HCT116 (cell line): ENCODE measurements around the gene IL1R2. TPM values are rescaled to one million over a fixed set of nuclear protein-coding genes. Genes with fewer than 3 reads are reported as not detected.

ENCODE experiments used
- ATAC-seq: fragments of 200-7000 bp; cut with Tn5 transposase; 2 replicates; pipeline ENCODE4 v1.9.1; 2020; ENCODE audit warnings: mild to moderate bottlenecking, moderate library complexity
- BruUV-seq: library from RNA; stranded (reverse); fragments of 400-500 nt; replicated peaks from 2 replicates; lab custom pipeline; 2021; lab: Mats Ljungman, UMichigan
- CTCF ChIA-PET: fragments of 300-600 bp; sonication (Branson Sonifier 250); formaldehyde crosslinking; loops from one replicate; lab custom pipeline; 2021; ENCODE audit warnings: antibody characterized with exemption; lab: Charles Lee
- POLR2A ChIA-PET: fragments of 300-600, 350-600 bp; sonication (Branson Sonifier 250); formaldehyde crosslinking; loops from one replicate; lab custom pipeline; 2021; ENCODE audit warnings: antibody characterized with exemption; lab: Charles Lee
- RAD21 ChIA-PET, 2 experiments: fragments of 300-600 bp; sonication (Branson Sonifier 250); formaldehyde crosslinking; loops; one replicate each; lab custom pipeline; 2023; ENCODE audit warnings: low total read pairs in 2 of 2; ENCODE audit not compliant: uncharacterized antibody in 2 of 2, unreplicated experiment in 2 of 2, low non-redundant PET in 1 of 2; lab: Charles Lee
- DNase-seq: peaks from one replicate; pipeline ENCODE4 v3.0.0-alpha.2; 2010; ENCODE audit warnings: low read depth, low spot score
- H2AFZ ChIP-seq: fragments of 200-600 bp; shearing (Covaris generic), sonication (generic); 2 replicates; pipeline ENCODE4 v1.6.1; 2017; ENCODE audit warnings: low read depth, mixed run types, mixed read lengths, antibody characterized with exemption, low read length; ENCODE audit not compliant: poor library complexity, severe bottlenecking
- H3K27ac ChIP-seq: 2 replicates; pipeline ENCODE4 v1.5.1; 2012; ENCODE audit warnings: low read depth, low read length
- H3K27me3 ChIP-seq: fragments of 200-600 bp; sonication (generic); 2 replicates; pipeline ENCODE4 v1.6.1; 2016; ENCODE audit warnings: mixed run types, low read length, mixed read lengths; ENCODE audit not compliant: insufficient read depth
- H3K36me3 ChIP-seq, 2 experiments: fragments of 200-500 bp in 1 of 2; fragments of 200-600 bp in 1 of 2; sonication (Bioruptor generic) in 1 of 2; sonication (generic) in 1 of 2; 2 replicates each; pipeline versions ENCODE4 v1.5.1 to v1.6.1; 2014 to 2016; ENCODE audit warnings: low read length in 2 of 2, inconsistent platforms in 1 of 2, mixed read lengths in 1 of 2, mixed run types in 1 of 2; ENCODE audit not compliant: insufficient read depth in 2 of 2, control insufficient read depth in 1 of 2
- H3K4me1 ChIP-seq, 2 experiments: fragments of 200-600 bp in 1 of 2; sonication (generic) in 1 of 2; 2 replicates each; pipeline versions ENCODE4 v1.5.1 to v1.6.1; 2012 to 2017; ENCODE audit warnings: low read length in 2 of 2, inconsistent platforms in 1 of 2, mild to moderate bottlenecking in 1 of 2, mixed read lengths in 1 of 2, mixed run types in 1 of 2, moderate library complexity in 1 of 2; ENCODE audit not compliant: insufficient read depth in 2 of 2, control insufficient read depth in 1 of 2
- H3K4me2 ChIP-seq: fragments of 200-600 bp; sonication (generic); 2 replicates; pipeline ENCODE4 v1.6.1; 2017; ENCODE audit warnings: mixed run types, low read length, mixed read lengths
- H3K4me3 ChIP-seq, 2 experiments: fragments of 200-600 bp in 1 of 2; sonication (generic) in 1 of 2; replicated peaks in 1 of 2; 2 replicates each; pipeline ENCODE4 v1.5.1; 2011 to 2016; ENCODE audit warnings: low read length in 2 of 2, control low read depth in 1 of 2, low read depth in 1 of 2, mild to moderate bottlenecking in 1 of 2, mixed read lengths in 1 of 2, mixed run types in 1 of 2
- H3K79me2 ChIP-seq: fragments of 200-600 bp; sonication (generic); 2 replicates; pipeline ENCODE4 v1.6.1; 2017; ENCODE audit warnings: mild to moderate bottlenecking, mixed run types, low read length, moderate library complexity, mixed read lengths; ENCODE audit not compliant: insufficient read depth
- H3K9ac ChIP-seq: fragments of 200-600 bp; sonication (generic); 2 replicates; pipeline ENCODE4 v1.6.1; 2016; ENCODE audit warnings: low read length, mixed read lengths
- H3K9me2 ChIP-seq: fragments of 200-600 bp; sonication (generic), shearing (Covaris generic); 2 replicates; pipeline ENCODE4 v1.6.1; 2017; ENCODE audit warnings: mixed run types, mild to moderate bottlenecking, moderate library complexity; ENCODE audit not compliant: insufficient read depth
- H3K9me3 ChIP-seq, 2 experiments: fragments of 200-500 bp in 1 of 2; fragments of 200-600 bp in 1 of 2; sonication (Bioruptor generic) in 1 of 2; sonication (generic) in 1 of 2; 2 replicates each; pipeline ENCODE4 v1.6.1; 2014 to 2017; ENCODE audit warnings: low read length in 2 of 2, mixed read lengths in 2 of 2, inconsistent platforms in 1 of 2, low read depth in 1 of 2, mild to moderate bottlenecking in 1 of 2, mixed run types in 1 of 2, moderate library complexity in 1 of 2; ENCODE audit not compliant: control insufficient read depth in 1 of 2, insufficient read depth in 1 of 2
- H4K20me1 ChIP-seq: fragments of 200-600 bp; sonication (generic), shearing (Covaris generic); 2 replicates; pipeline ENCODE4 v1.6.1; 2017; ENCODE audit warnings: mixed run types, mild to moderate bottlenecking, moderate library complexity; ENCODE audit not compliant: insufficient read depth
- CEBPB ChIP-seq: IDR thresholded peaks from 2 replicates; pipeline ENCODE4 v1.6.1; 2012; ENCODE audit warnings: low read depth
- ELF1 ChIP-seq: IDR thresholded peaks from 2 replicates; pipeline ENCODE4 v1.6.1; 2012; ENCODE audit warnings: low read depth, borderline replicate concordance
- EZH2 ChIP-seq: fragments of 200-600 bp; sonication (generic); IDR thresholded peaks from 2 replicates; pipeline ENCODE4 v1.6.1; 2017; ENCODE audit warnings: antibody characterized with exemption, mixed run types
- JUND ChIP-seq: IDR thresholded peaks from 2 replicates; pipeline ENCODE4 v1.6.1; 2012
- POLR2A ChIP-seq: IDR thresholded peaks from 2 replicates; pipeline ENCODE4 v1.7.0; 2011; ENCODE audit warnings: borderline replicate concordance; ENCODE audit not compliant: insufficient read depth, insufficient read length; ENCODE audit errors: extremely low read depth
- RAD21 ChIP-seq: IDR thresholded peaks from 2 replicates; pipeline ENCODE4 v1.6.1; 2012; ENCODE audit warnings: low read depth, mild to moderate bottlenecking
- SRF ChIP-seq: IDR thresholded peaks from 2 replicates; pipeline ENCODE4 v1.6.1; 2012; ENCODE audit warnings: low read depth
- ZFX ChIP-seq: fragments of 450-650 bp; IDR thresholded peaks from 2 replicates; pipeline ENCODE4 v1.6.1; 2017
- intact Hi-C: fragments of 100-400 bp; cut with micrococcal nuclease; formaldehyde crosslinking; loops from 2 replicates; pipeline ENCODE4 v1.10.0; 2022
- total RNA-seq: library from RNA; stranded (reverse); gene quantifications from one replicate; pipeline ENCODE4 v1.2.1, GENCODE V29; 2021; ENCODE audit not compliant: unreplicated experiment
- TF ChIP-seq, protein P1 (sequence below): IDR thresholded peaks from 2 replicates; pipeline ENCODE4 v1.6.1; 2012
- TF ChIP-seq, protein P2 (sequence below): IDR thresholded peaks from 2 replicates; pipeline ENCODE4 v1.6.1; 2012
- TF ChIP-seq, protein P3 (sequence below), 3 experiments: fragments of 200-600 bp in 1 of 3; sonication (generic) in 1 of 3; IDR thresholded peaks in 2 of 3; conservative IDR thresholded peaks in 1 of 3; 2 replicates each; pipeline ENCODE4 v1.5.1; 2012 to 2017; ENCODE audit warnings: low read depth in 2 of 3, low read length in 2 of 3, antibody characterized with exemption in 1 of 3, borderline replicate concordance in 1 of 3, control low read depth in 1 of 3, mild to moderate bottlenecking in 1 of 3, mixed read lengths in 1 of 3, mixed run types in 1 of 3, moderate library complexity in 1 of 3; ENCODE audit not compliant: insufficient read depth in 1 of 3

IL1R2 gene
- total RNA-seq, 1 experiment from 2014 or later, result 0.52 TPM

DNA sequence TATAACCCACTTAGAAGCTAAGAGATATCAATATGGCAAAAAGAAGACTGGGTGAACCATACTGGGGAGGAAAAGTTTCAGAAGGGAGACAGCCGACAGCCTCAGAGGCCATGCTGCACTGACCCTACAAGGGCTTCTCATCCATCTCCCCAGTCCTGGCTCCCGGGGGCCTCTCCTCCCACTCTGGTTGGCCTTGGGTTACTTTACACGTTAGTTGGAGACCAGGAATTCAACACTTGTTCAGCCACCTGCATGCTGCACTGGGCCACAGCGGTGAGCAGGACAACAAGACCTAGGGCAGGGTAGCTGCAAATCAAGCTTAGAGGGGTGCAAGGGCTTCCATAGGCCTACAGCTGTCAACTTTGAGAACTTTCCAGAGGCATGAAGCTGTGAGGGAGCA is 28.6 kb upstream of the IL1R2 start:
- H3K27me3 ChIP-seq, result no peaks in the 10 kb centered on the region; the same call in 1 of the 2 replicates
- no TSS peak for BruUV-seq
- no peak for ATAC-seq
- no peak overlapping the region for H2AFZ ChIP-seq
- intact Hi-C loops, result no loop called here
- H3K9me2 ChIP-seq, result no peaks in the 10 kb centered on the region
- CTCF ChIA-PET, result interaction anchor here (1.0 kb wide), 1 partner anchor 278 kb away, joined by 3 read pairs; no protein-coding TSS in a partner anchor
- TF ChIP-seq, protein P1, sequence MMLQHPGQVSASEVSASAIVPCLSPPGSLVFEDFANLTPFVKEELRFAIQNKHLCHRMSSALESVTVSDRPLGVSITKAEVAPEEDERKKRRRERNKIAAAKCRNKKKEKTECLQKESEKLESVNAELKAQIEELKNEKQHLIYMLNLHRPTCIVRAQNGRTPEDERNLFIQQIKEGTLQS, result no peak
- TF ChIP-seq, protein P2, sequence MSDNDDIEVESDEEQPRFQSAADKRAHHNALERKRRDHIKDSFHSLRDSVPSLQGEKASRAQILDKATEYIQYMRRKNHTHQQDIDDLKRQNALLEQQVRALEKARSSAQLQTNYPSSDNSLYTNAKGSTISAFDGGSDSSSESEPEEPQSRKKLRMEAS, result no peak
- TF ChIP-seq EZH2 (no peak), ELF1 (no peak), ZFX (no peak), JUND (no peak), SRF (no peak), POLR2A (no peak), RAD21 (no peak), CEBPB (no peak)
- TF ChIP-seq, protein P3, sequence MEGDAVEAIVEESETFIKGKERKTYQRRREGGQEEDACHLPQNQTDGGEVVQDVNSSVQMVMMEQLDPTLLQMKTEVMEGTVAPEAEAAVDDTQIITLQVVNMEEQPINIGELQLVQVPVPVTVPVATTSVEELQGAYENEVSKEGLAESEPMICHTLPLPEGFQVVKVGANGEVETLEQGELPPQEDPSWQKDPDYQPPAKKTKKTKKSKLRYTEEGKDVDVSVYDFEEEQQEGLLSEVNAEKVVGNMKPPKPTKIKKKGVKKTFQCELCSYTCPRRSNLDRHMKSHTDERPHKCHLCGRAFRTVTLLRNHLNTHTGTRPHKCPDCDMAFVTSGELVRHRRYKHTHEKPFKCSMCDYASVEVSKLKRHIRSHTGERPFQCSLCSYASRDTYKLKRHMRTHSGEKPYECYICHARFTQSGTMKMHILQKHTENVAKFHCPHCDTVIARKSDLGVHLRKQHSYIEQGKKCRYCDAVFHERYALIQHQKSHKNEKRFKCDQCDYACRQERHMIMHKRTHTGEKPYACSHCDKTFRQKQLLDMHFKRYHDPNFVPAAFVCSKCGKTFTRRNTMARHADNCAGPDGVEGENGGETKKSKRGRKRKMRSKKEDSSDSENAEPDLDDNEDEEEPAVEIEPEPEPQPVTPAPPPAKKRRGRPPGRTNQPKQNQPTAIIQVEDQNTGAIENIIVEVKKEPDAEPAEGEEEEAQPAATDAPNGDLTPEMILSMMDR (IDR thresholded peaks at IDR 0.05 in 2 of 3, conservative IDR thresholded peaks at IDR 0.05 in 1 of 3; ENCODE audit: borderline replicate concordance in 1 of 3, insufficient read depth in 1 of 3, low read depth in 2 of 3, low read length in 2 of 3), result no peak
- H3K4me1 ChIP-seq, result no peaks in the 10 kb centered on the region
- RAD21 ChIA-PET, result no interaction called here
- H4K20me1 ChIP-seq, result no peaks in the 10 kb centered on the region
- POLR2A ChIA-PET, result no interaction called here
- no peak for DNase-seq
- H3K4me2 ChIP-seq, result no peak overlapping the region
- no peak overlapping the region for H3K4me3 ChIP-seq
- H3K27ac ChIP-seq, result no peak overlapping the region
- H3K9ac ChIP-seq, result no peak overlapping the region
- no peaks in the 10 kb centered on the region for H3K79me2 ChIP-seq
- H3K36me3 ChIP-seq, result no peaks in the 10 kb centered on the region
- no peaks in the 10 kb centered on the region for H3K9me3 ChIP-seq
